Tibial artery (tissue), 4 donors: ENCODE results near the gene RBBP6.
A peak's percentile ranks its signal among the peaks of the same experiment; 100 is the strongest.
"Not testable (repeated sequence)": the region's sequence is repeated elsewhere in the genome, so short reads cannot be mapped to it uniquely, and the experiment has no call there.

ENCODE experiments used
- DNase-seq, 2 donors: peaks; one replicate each; pipeline ENCODE4 v3.0.0-alpha.2; 2019
- H3K27ac ChIP-seq, 2 donors: fragments of 200-600 bp; sonication (generic) in 1 of 2; 1 replicate in 1 of 2; 2 replicates in 1 of 2; pipeline ENCODE4 v1.5.1; 2018 to 2019; ENCODE audit warnings: mild to moderate bottlenecking in 1 of 2
- H3K27me3 ChIP-seq, 2 donors: fragments of 200-600 bp; sonication (generic) in 1 of 2; one replicate each; pipeline versions ENCODE4 v1.5.1 to v1.6.0; 2016 to 2019
- H3K36me3 ChIP-seq, 3 donors: fragments of 200-600 bp; sonication (generic) in 2 of 3; one replicate each; pipeline ENCODE4 v1.5.1; 2016 to 2019; ENCODE audit warnings: mild to moderate bottlenecking in 2 of 3
- H3K4me1 ChIP-seq, 4 donors: fragments of 200-600 bp; sonication (generic) in 2 of 4; 1 replicate in 3 of 4; 2 replicates in 1 of 4; pipeline ENCODE4 v1.5.1; 2016 to 2019
- H3K4me3 ChIP-seq, 2 donors: fragments of 200-600 bp; sonication (generic) in 1 of 2; 1 replicate in 1 of 2; 2 replicates in 1 of 2; pipeline ENCODE4 v1.5.1; 2018 to 2019; ENCODE audit warnings: mild to moderate bottlenecking in 2 of 2
- H3K9me3 ChIP-seq, 3 donors: fragments of 200-600 bp; sonication (generic) in 1 of 3; one replicate each; pipeline ENCODE4 v1.5.1; 2016 to 2019
- intact Hi-C: fragments of 100-400 bp; cut with DNase I; formaldehyde crosslinking; loops from one replicate; pipeline ENCODE4 v1.15.0; 2023; ENCODE audit warnings: low total_unique reads
- TF ChIP-seq, protein P1 (sequence below), 2 experiments: fragments of 200-600 bp in 1 of 2; fragments of 450-650 bp in 1 of 2; IDR thresholded peaks; one replicate each; pipeline ENCODE4 v1.5.1; 2017 to 2019; ENCODE audit warnings: antibody characterized with exemption in 2 of 2, mild to moderate bottlenecking in 1 of 2, moderate library complexity in 1 of 2

The RBBP6 gene

DNA sequence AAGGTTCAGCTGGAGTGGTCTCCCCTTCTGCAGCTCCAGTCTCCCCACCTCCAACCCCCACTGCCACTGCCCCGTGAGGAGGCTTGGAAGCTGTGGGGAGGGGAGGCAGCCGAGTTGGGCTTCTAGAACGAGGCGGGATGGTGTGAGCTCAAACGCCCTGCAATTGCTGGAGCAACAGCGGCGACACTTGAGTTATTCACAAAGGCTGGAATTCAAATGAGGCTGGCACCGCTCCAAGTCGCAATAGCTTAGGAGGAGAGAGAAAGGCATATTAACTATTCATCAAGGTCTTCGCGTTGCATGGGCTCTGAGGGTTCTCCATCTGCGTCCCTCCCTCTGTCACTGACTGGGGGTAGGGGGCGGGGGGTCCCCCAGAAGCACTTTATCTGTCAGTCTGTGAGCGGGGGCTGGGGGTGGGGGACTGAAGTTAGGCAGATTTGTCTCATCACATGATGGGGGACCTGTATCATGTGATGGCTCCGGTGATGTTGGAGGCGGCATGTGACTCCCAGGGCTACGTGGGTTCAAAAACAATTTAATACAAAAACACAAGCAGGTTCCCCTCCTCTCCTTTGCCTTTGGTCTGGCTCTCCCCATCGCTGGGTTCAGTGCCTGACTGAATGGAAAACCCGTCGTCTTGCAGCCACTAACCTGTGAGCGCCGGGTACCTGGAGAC, 70.5 kb downstream of the RBBP6 start:
- H3K27me3 ChIP-seq, result peaks cover 0 to 5% of the 10 kb centered on the region in 2 donors
- DNase-seq, result peak; percentile 47 to 65
- TF ChIP-seq, protein P1, sequence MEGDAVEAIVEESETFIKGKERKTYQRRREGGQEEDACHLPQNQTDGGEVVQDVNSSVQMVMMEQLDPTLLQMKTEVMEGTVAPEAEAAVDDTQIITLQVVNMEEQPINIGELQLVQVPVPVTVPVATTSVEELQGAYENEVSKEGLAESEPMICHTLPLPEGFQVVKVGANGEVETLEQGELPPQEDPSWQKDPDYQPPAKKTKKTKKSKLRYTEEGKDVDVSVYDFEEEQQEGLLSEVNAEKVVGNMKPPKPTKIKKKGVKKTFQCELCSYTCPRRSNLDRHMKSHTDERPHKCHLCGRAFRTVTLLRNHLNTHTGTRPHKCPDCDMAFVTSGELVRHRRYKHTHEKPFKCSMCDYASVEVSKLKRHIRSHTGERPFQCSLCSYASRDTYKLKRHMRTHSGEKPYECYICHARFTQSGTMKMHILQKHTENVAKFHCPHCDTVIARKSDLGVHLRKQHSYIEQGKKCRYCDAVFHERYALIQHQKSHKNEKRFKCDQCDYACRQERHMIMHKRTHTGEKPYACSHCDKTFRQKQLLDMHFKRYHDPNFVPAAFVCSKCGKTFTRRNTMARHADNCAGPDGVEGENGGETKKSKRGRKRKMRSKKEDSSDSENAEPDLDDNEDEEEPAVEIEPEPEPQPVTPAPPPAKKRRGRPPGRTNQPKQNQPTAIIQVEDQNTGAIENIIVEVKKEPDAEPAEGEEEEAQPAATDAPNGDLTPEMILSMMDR (IDR thresholded peaks at IDR 0.05), result no peak
- intact Hi-C loops, result no loop called here
- no peaks in the 10 kb centered on the region for H3K36me3 ChIP-seq
- H3K4me3 ChIP-seq, result peak overlapping the region; percentile 29 to 38
- H3K27ac ChIP-seq, result no peak overlapping the region
- H3K4me1 ChIP-seq, result peaks cover 0 to 17% (median 9%) of the 10 kb centered on the region in 4 donors
- peaks cover 0 to under 1% (median 0%) of the 10 kb centered on the region in 3 donors for H3K9me3 ChIP-seq

GRCh38 chr16:24610416-24610755, 71.0 kb downstream of the RBBP6 start:
- no peak for DNase-seq
- Histone ChIP-seq H3K4me1 (peaks cover 0 to 17% (median 9%) of the 10 kb centered on the region in 4 donors), H3K4me3 (peak overlapping the region; percentile 29 to 38), H3K36me3 (no peaks in the 10 kb centered on the region), H3K9me3 (no peaks in the 10 kb centered on the region), H3K27ac (no peak overlapping the region), H3K27me3 (peaks cover 0 to 5% of the 10 kb centered on the region in 2 donors)
- TF ChIP-seq, protein P1 (IDR thresholded peaks at IDR 0.05), result no peak
- intact Hi-C loops, result no loop called here

- TF ChIP-seq, protein P1 (IDR thresholded peaks at IDR 0.05), result no peak
- no peak overlapping the region for H3K27ac ChIP-seq
- H3K4me3 ChIP-seq, result no peak overlapping the region
- H3K9me3 ChIP-seq, result no peaks in the 10 kb centered on the region
- DNase-seq, result no peak
- intact Hi-C loops, result no loop called here
- peaks cover 0 to 5% of the 10 kb centered on the region in 2 donors for H3K27me3 ChIP-seq
- H3K4me1 ChIP-seq, result peaks cover 0 to 17% (median 9%) of the 10 kb centered on the region in 4 donors
- H3K36me3 ChIP-seq, result no peaks in the 10 kb centered on the region
Observed at GRCh38 chr16:24611310-24611709, 71.9 kb downstream of the RBBP6 start.

DNA sequence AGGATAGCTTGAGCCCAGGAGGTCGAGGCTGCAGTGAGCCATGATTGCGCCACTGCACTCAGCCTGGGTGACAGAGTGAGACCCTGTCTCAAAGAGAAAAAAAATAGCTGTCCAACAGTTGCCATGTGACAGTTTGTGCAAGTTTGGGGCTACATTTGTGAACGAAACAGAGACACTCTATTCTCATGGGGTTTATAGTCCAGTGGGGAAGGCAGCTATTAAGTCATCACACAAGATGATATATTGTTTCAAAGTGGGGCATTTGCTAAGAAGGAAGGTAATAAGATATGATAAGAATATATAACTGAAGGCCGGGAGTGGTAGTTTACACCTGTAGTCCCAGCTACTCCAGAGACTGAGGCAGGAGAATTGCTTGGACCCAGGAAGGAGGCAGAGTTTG, 73.3 kb downstream of the RBBP6 start:
- Histone ChIP-seq H3K4me1 (peaks cover 0 to 17% (median 9%) of the 10 kb centered on the region in 4 donors), H3K27ac (no peak overlapping the region), H3K9me3 (no peaks in the 10 kb centered on the region), H3K27me3 (peaks cover 0 to 5% of the 10 kb centered on the region in 2 donors), H3K36me3 (no peaks in the 10 kb centered on the region), H3K4me3 (no peak overlapping the region)
- DNase-seq, result no peak
- intact Hi-C loops, result no loop called here
- TF ChIP-seq, protein P1 (IDR thresholded peaks at IDR 0.05), result no peak

GRCh38 chr16:24613267-24613666, 73.9 kb downstream of the RBBP6 start:
- H3K4me3 ChIP-seq, H3K27me3 ChIP-seq, H3K9me3 ChIP-seq, H3K36me3 ChIP-seq, H3K27ac ChIP-seq, intact Hi-C loops, DNase-seq: not testable (repeated sequence)
- peaks cover 0 to 17% (median 9%) of the 10 kb centered on the region in 4 donors for H3K4me1 ChIP-seq

DNA sequence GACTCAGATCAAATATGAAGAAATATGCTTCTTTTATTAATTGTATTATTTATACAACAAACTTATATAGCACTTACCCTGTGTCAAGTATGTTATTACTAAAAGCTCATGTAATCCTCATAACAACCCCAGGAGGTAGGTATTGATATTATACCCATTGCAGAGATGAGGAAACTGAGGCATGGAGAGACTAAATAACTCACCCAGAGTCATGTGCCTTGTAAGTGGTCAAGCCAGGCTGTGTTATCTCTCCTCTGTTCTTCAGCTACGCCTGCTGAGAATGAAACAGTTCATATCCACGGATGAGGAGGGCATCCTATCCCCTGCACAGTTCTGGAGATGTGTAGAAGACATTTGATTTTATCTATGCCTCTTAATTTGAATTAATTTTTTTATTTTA, 78.1 kb downstream of the RBBP6 start:
- Histone ChIP-seq H3K4me3 (no peak overlapping the region), H3K27ac (no peak overlapping the region), H3K27me3 (peaks cover 0 to 1% of the 10 kb centered on the region in 2 donors), H3K4me1 (no peaks in the 10 kb centered on the region), H3K9me3 (no peaks in the 10 kb centered on the region), H3K36me3 (no peaks in the 10 kb centered on the region)
- intact Hi-C loops, result no loop called here
- TF ChIP-seq, protein P1 (IDR thresholded peaks at IDR 0.05), result no peak
- no peak for DNase-seq
